ENCODE results near the gene PLAAT5.

DNA sequence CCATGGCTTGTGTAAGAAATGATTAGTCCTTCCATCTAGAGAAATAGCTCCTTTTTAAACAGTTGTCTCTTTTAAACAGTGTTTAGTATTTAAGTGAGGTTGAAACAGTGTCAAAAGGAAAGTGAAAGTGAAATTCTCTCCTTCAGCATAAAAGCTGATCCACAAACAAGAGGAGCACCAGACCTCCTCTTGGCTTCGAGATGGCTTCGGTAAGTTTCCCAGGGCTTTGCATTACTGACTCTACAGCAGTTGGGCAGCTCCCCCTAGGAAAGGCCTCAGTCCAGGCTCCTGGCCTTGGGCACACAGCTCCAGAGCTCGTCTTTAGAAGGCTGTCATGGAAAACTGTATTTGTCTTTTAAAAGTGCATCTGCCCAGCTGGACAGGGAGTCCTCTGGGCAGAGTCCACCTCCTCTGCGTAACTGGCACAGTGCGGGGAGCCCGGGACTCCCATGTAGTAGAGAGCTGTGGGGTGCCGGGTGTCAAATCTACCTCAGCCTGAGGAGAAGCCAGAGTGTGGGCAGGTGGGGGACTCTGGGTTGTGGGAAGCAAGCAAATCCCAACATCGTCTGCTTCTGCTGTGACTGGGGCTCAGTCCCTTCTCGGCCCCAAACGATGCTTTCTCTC lies 45.8 kb upstream of the PLAAT5 start, which contains the start of gene PLAAT4:
- TF ChIP-seq MYC (IDR thresholded peaks at IDR 0.05; ENCODE audit: borderline replicate concordance, low read length) (no peak), CBX8 (IDR thresholded peaks at IDR 0.05) (no peak), MAFK (IDR thresholded peaks at IDR 0.05; ENCODE audit: partially characterized antibody) (no peak)
- TF ChIP-seq, protein P1, sequence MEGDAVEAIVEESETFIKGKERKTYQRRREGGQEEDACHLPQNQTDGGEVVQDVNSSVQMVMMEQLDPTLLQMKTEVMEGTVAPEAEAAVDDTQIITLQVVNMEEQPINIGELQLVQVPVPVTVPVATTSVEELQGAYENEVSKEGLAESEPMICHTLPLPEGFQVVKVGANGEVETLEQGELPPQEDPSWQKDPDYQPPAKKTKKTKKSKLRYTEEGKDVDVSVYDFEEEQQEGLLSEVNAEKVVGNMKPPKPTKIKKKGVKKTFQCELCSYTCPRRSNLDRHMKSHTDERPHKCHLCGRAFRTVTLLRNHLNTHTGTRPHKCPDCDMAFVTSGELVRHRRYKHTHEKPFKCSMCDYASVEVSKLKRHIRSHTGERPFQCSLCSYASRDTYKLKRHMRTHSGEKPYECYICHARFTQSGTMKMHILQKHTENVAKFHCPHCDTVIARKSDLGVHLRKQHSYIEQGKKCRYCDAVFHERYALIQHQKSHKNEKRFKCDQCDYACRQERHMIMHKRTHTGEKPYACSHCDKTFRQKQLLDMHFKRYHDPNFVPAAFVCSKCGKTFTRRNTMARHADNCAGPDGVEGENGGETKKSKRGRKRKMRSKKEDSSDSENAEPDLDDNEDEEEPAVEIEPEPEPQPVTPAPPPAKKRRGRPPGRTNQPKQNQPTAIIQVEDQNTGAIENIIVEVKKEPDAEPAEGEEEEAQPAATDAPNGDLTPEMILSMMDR (IDR thresholded peaks at IDR 0.05), result no peak
- TF ChIP-seq, protein P2, sequence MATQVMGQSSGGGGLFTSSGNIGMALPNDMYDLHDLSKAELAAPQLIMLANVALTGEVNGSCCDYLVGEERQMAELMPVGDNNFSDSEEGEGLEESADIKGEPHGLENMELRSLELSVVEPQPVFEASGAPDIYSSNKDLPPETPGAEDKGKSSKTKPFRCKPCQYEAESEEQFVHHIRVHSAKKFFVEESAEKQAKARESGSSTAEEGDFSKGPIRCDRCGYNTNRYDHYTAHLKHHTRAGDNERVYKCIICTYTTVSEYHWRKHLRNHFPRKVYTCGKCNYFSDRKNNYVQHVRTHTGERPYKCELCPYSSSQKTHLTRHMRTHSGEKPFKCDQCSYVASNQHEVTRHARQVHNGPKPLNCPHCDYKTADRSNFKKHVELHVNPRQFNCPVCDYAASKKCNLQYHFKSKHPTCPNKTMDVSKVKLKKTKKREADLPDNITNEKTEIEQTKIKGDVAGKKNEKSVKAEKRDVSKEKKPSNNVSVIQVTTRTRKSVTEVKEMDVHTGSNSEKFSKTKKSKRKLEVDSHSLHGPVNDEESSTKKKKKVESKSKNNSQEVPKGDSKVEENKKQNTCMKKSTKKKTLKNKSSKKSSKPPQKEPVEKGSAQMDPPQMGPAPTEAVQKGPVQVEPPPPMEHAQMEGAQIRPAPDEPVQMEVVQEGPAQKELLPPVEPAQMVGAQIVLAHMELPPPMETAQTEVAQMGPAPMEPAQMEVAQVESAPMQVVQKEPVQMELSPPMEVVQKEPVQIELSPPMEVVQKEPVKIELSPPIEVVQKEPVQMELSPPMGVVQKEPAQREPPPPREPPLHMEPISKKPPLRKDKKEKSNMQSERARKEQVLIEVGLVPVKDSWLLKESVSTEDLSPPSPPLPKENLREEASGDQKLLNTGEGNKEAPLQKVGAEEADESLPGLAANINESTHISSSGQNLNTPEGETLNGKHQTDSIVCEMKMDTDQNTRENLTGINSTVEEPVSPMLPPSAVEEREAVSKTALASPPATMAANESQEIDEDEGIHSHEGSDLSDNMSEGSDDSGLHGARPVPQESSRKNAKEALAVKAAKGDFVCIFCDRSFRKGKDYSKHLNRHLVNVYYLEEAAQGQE (IDR thresholded peaks at IDR 0.05), result no peak

Data from A549 (cell line).